Measurements from ENCODE around the gene MUC6.

The MUC6 gene

GRCh38 chr11:1055109-1055703 lies 18.7 kb upstream of the MUC6 start:
- Histone ChIP-seq H3K36me3 (ENCODE audit: control insufficient read depth, low read depth, low read length) (no peaks in the 10 kb centered on the region), H3K27me3 (ENCODE audit: control insufficient read depth, insufficient read depth, low read length) (no peaks in the 10 kb centered on the region), H3K9me3 (ENCODE audit: control insufficient read depth, low read depth, low read length) (no peaks in the 10 kb centered on the region), H3K27ac (ENCODE audit: low read length) (no peak overlapping the region), H3K4me3 (ENCODE audit: low read length) (no peak overlapping the region), H3K4me1 (ENCODE audit: control insufficient read depth, low read depth, low read length) (no peaks in the 10 kb centered on the region), H3K9ac (ENCODE audit: low read length) (no peak overlapping the region)

GRCh38 chr11:1054143-1055108 lies 17.9 kb upstream of the MUC6 start:
- no peaks in the 10 kb centered on the region for H3K9me3 ChIP-seq (ENCODE audit: control insufficient read depth, low read depth, low read length)
- no peak overlapping the region for H3K27ac ChIP-seq (ENCODE audit: low read length)
- no peak overlapping the region for H3K9ac ChIP-seq (ENCODE audit: low read length)
- no peaks in the 10 kb centered on the region for H3K36me3 ChIP-seq (ENCODE audit: control insufficient read depth, low read depth, low read length)
- H3K4me3 ChIP-seq (ENCODE audit: low read length) = no peak overlapping the region
- H3K27me3 ChIP-seq (ENCODE audit: control insufficient read depth, insufficient read depth, low read length) = no peaks in the 10 kb centered on the region
- no peaks in the 10 kb centered on the region for H3K4me1 ChIP-seq (ENCODE audit: control insufficient read depth, low read depth, low read length)

GRCh38 chr11:1053121-1053901 lies 16.8 kb upstream of the MUC6 start:
- Histone ChIP-seq H3K27ac (ENCODE audit: low read length) (no peak overlapping the region), H3K4me1 (ENCODE audit: control insufficient read depth, low read depth, low read length) (no peaks in the 10 kb centered on the region), H3K27me3 (ENCODE audit: control insufficient read depth, insufficient read depth, low read length) (no peaks in the 10 kb centered on the region), H3K9ac (ENCODE audit: low read length) (no peak overlapping the region), H3K9me3 (ENCODE audit: control insufficient read depth, low read depth, low read length) (no peaks in the 10 kb centered on the region), H3K4me3 (ENCODE audit: low read length) (no peak overlapping the region), H3K36me3 (ENCODE audit: control insufficient read depth, low read depth, low read length) (no peaks in the 10 kb centered on the region)

DNA sequence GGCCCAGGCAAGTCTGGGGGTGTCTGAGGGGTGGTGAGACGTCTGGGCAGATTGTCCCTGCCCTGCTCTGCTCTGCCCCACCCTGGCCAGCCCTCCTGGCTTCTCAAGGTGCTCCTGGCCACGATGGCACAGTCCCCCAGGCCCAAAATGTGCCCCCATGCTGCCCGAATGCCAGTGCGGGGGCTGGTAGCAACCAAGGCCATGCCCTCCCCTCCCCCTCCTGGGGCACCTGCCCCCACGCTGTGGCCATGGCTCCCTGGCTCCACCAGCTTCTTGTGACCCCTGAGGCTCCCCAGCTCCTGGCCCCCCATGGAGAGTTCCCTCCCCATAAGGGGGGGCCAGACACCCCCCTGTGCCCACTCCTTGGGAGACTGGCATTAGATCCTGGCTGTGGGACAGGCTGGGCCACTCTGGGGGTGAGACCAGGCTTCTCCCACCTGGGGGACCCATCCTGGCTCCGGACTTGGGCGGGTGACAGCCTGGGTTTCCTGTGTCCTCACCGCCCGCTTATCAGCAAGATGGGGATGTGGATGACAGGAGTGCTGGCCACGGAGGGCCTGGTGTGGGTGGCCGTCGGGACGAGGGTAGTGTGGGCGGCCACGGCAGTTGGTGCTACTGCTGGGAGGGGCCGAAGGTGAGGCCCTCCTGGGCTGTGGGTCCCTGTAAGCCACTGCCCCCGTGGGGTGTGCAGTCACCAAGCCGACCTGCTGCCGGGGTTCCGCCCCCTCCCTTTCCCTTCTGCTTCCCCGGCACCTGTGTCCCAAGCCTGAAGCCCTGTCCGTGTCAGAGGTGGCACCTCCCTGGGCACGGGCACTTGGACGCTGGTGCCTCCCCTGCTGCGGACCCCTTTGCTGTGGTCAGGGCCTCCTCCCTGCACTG lies 15.9 kb upstream of the MUC6 start:
- H3K9me3 ChIP-seq (ENCODE audit: control insufficient read depth, low read depth, low read length) = no peaks in the 10 kb centered on the region
- H3K27ac ChIP-seq (ENCODE audit: low read length) = no peak overlapping the region
- no peak overlapping the region for H3K4me3 ChIP-seq (ENCODE audit: low read length)
- no peaks in the 10 kb centered on the region for H3K27me3 ChIP-seq (ENCODE audit: control insufficient read depth, insufficient read depth, low read length)
- H3K9ac ChIP-seq (ENCODE audit: low read length) = no peak overlapping the region
- H3K36me3 ChIP-seq (ENCODE audit: control insufficient read depth, low read depth, low read length) = no peaks in the 10 kb centered on the region
- no peaks in the 10 kb centered on the region for H3K4me1 ChIP-seq (ENCODE audit: control insufficient read depth, low read depth, low read length)

DNA sequence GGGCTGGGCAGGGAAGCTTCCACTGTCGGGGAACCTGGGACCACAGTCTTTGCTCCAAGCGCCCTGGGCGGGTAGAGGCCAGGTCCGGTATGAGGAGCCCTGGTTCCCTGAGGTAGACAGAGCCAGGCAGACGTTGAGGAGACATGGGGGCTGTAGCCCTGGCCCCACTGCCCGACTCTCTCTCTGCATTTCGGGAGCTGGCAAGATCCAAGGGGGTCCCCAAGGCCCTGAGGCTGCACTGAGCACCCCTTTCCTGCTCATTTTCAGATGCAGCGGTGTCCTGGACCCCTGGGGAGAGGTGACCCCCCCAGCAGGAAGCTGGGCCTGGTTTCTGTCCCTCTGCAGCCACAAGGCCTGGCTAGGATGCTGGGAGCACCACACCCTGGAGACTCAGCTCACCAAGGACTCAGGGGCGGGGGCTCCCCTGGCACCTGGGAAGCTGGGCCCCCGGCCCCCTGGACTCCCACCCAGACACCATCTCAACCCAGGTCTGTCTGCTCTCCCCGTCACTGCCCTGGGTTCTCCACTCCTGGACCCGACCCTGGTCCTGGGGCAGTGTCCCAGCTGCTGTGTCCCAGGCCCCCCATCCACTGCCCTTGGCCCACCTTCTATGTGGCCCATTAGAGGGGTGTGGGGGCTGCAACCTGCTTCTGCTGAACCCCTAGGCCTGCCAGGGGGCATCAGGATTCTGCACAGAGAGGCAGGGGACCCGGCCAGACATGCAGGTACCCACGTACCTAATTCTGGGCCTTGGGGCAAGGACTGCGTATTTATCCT lies 15.0 kb upstream of the MUC6 start:
- no peaks in the 10 kb centered on the region for H3K36me3 ChIP-seq (ENCODE audit: control insufficient read depth, low read depth, low read length)
- H3K27me3 ChIP-seq (ENCODE audit: control insufficient read depth, insufficient read depth, low read length) = no peaks in the 10 kb centered on the region
- no peaks in the 10 kb centered on the region for H3K4me1 ChIP-seq (ENCODE audit: control insufficient read depth, low read depth, low read length)
- no peak overlapping the region for H3K4me3 ChIP-seq (ENCODE audit: low read length)
- H3K27ac ChIP-seq (ENCODE audit: low read length) = no peak overlapping the region
- H3K9me3 ChIP-seq (ENCODE audit: control insufficient read depth, low read depth, low read length) = no peaks in the 10 kb centered on the region
- H3K9ac ChIP-seq (ENCODE audit: low read length) = no peak overlapping the region

GRCh38 chr11:1050581-1051355 lies 14.2 kb upstream of the MUC6 start:
- Histone ChIP-seq H3K9ac (ENCODE audit: low read length) (no peak overlapping the region), H3K27ac (ENCODE audit: low read length) (no peak overlapping the region)

DNA sequence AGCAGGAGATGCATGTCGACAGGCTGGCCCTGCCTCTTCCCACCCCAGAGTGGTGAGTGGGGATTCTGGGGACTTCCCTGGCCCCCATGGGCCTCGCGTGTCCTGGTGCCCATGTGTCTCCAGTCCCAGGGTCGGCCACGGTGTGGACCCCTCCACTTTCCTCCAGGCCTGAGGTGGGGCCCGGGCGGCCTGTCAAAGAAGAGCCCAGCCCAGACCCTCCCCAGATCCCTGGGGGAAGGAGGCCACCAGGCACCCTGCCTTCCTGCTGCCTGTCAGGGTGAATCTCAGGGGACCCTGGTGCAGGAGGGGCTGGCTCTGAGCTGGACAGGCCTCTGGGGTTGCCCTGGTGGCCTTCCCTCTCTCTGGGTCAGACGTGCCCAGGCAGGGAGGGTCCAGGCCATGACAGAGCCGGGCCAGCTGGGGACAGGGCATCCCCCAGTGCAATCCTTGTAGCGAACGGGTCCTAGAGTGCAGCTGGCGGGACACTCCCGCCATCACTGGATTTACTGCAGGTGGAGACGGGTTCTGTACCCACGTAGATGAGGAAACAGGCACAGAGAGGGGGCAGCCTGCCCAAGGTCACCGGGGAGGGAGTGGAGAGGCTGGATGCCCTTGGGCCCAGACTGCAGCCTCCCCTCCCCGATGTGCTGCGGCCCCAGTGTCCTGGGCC lies 13.5 kb upstream of the MUC6 start:
- Histone ChIP-seq H3K27ac (ENCODE audit: low read length) (no peak overlapping the region), H3K9me3 (ENCODE audit: control insufficient read depth, low read depth, low read length) (no peaks in the 10 kb centered on the region), H3K27me3 (ENCODE audit: control insufficient read depth, insufficient read depth, low read length) (no peaks in the 10 kb centered on the region), H3K4me3 (ENCODE audit: low read length) (no peak overlapping the region), H3K36me3 (ENCODE audit: control insufficient read depth, low read depth, low read length) (no peaks in the 10 kb centered on the region), H3K9ac (ENCODE audit: low read length) (no peak overlapping the region), H3K4me1 (ENCODE audit: control insufficient read depth, low read depth, low read length) (no peaks in the 10 kb centered on the region)

More at GRCh38 chr11:1050581-1051355, 14.2 kb upstream of the MUC6 start:
- no peak overlapping the region for H3K4me3 ChIP-seq (ENCODE audit: low read length)
- no peaks in the 10 kb centered on the region for H3K4me1 ChIP-seq (ENCODE audit: control insufficient read depth, low read depth, low read length)
- H3K9me3 ChIP-seq (ENCODE audit: control insufficient read depth, low read depth, low read length) = no peaks in the 10 kb centered on the region
- no peaks in the 10 kb centered on the region for H3K36me3 ChIP-seq (ENCODE audit: control insufficient read depth, low read depth, low read length)
- no peaks in the 10 kb centered on the region for H3K27me3 ChIP-seq (ENCODE audit: control insufficient read depth, insufficient read depth, low read length)

DNA sequence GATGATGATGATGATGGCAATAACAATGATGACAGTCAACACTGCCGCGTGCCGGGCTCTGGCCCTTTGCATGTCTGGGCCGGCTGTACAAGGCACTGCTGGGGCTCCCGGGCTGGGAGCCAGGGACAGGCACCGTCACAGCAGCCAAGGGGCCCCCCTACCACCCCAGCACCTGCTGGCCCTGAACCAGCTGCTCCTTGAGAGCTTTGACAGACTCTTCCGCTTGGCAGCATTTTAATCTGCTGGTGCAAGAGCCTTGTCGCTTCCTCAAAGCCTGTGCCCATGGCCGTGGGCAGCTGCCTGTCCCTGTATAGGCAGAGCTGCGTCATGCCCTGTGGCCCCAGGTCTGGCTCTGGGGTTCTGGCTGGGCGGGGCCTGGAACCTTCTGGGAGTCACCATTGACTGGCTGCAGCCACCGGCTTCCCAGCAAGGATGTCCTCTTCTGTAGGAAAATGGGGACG lies 12.9 kb upstream of the MUC6 start:
- H3K4me1 ChIP-seq (ENCODE audit: control insufficient read depth, low read depth, low read length) = no peaks in the 10 kb centered on the region
- no peaks in the 10 kb centered on the region for H3K36me3 ChIP-seq (ENCODE audit: control insufficient read depth, low read depth, low read length)
- no peak overlapping the region for H3K4me3 ChIP-seq (ENCODE audit: low read length)
- H3K9ac ChIP-seq (ENCODE audit: low read length) = no peak overlapping the region
- no peaks in the 10 kb centered on the region for H3K9me3 ChIP-seq (ENCODE audit: control insufficient read depth, low read depth, low read length)
- no peaks in the 10 kb centered on the region for H3K27me3 ChIP-seq (ENCODE audit: control insufficient read depth, insufficient read depth, low read length)
- no peak overlapping the region for H3K27ac ChIP-seq (ENCODE audit: low read length)

DNA sequence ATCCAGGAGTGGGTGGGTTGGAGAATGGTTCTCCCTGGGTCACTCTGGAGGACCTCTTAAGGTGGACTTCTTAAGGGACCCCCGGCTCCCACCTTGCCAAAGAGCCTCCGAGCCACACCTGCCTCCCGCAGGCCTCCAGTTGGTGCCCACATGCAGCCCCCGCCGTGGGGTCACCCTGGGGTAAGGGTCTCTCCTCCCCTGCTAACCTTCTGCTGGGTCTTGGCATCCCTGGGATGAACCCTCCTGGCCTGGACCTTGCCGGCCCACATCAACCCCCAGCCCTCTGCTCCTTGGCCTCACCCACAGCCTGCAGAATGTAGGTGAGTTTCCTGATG lies 12.5 kb upstream of the MUC6 start:
- Histone ChIP-seq H3K27me3 (ENCODE audit: control insufficient read depth, insufficient read depth, low read length) (no peaks in the 10 kb centered on the region), H3K4me1 (ENCODE audit: control insufficient read depth, low read depth, low read length) (no peaks in the 10 kb centered on the region), H3K9ac (ENCODE audit: low read length) (no peak overlapping the region), H3K36me3 (ENCODE audit: control insufficient read depth, low read depth, low read length) (no peaks in the 10 kb centered on the region), H3K9me3 (ENCODE audit: control insufficient read depth, low read depth, low read length) (no peaks in the 10 kb centered on the region), H3K27ac (ENCODE audit: low read length) (no peak overlapping the region), H3K4me3 (ENCODE audit: low read length) (no peak overlapping the region)

Measured in iPS-18a (cell line).